HG03442 (cell line): Measurements from ENCODE around the gene CADM2.
"Not testable (repeated sequence)": the region's sequence is repeated elsewhere in the genome, so short reads cannot be mapped to it uniquely, and the experiment has no call there.

ENCODE experiments used
- ATAC-seq: cut with Tn5 transposase; IDR thresholded peaks from one replicate; pipeline ENCODE4 v1.9.1; 2021; ENCODE audit warnings: mild to moderate bottlenecking, moderate library complexity; ENCODE audit not compliant: unreplicated experiment

The CADM2 gene

GRCh38 chr3:85631070-85631469 lies 672.3 kb downstream of the CADM2 start:
- ATAC-seq, result no peak

DNA sequence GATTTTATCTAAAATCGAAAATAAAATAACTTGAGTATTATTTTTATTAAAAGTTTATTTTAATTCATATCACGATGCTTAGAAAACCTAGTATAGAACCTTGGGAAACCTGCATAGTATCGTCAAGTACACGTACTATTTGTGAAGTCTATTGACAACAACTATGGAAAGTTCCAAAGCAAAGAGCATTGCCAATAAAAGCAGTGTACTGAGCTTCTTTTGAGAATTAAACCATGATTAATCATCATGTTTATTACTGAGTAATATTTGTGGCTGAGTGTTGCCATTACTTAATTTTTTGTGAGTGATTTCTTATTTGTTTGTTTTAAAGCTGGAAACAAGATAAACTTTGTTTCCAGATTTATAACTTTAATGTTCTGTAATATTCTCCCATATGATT lies 674.1 kb downstream of the CADM2 start:
- no peak for ATAC-seq

GRCh38 chr3:85652360-85652759 lies 693.6 kb downstream of the CADM2 start:
- no peak for ATAC-seq

DNA sequence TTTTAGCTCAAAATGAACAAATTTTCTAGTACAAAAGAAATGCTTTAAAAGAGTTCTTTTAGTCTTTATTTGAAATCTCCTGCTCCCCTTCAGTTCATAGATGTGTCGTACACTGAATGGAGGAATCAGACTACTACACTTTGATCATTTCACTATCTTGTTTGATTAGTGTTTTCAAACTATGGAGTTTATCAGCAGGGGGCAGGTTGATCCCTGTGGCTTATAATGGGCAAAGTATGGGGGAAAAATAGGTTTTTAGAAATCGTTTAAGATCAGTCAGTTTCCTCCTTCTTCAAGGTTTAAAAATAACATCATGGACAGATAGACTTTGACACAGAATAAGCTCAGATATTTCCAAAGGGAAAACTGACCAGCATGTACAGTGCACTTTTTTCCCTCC lies 701.7 kb downstream of the CADM2 start:
- ATAC-seq, result no peak

DNA sequence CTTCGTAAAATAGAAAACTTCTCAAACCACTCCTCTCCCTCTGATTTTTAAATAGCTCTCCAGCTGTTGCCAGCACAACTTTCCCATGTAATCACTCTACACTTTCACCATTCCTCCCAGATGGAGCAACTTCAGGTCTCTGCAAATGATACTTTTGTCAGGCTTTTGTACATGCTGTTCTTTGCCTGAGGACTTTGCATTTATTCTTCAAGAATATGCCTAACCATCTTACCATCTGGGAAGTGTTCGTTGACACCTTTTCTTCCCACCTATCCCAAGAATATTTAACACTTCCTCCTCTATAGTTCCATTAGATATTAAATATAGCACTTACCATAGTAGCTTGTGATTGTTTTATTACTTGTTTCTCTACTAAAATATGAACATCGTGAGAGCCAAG lies 703.7 kb downstream of the CADM2 start:
- no peak for ATAC-seq

DNA sequence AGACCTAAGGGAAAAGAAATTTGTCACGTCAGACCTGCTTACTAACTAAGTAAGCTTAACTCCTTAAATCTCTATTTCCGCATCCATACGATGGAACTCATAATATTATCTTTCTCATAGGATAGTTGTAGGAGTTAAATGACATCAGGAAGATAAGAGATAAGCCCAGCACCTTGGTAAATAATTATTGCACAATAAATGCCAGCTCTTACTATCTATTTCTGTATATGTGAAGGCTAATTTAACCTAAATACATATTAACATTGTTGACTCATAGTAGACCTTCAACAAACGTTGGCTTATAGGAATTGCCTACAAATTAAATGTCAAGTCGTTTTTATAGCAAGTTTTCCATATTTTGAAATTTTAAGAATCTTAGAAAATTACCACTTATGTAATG lies 709.0 kb downstream of the CADM2 start:
- no peak for ATAC-seq

GRCh38 chr3:85670634-85671205 lies 711.9 kb downstream of the CADM2 start:
- ATAC-seq, result no peak

DNA sequence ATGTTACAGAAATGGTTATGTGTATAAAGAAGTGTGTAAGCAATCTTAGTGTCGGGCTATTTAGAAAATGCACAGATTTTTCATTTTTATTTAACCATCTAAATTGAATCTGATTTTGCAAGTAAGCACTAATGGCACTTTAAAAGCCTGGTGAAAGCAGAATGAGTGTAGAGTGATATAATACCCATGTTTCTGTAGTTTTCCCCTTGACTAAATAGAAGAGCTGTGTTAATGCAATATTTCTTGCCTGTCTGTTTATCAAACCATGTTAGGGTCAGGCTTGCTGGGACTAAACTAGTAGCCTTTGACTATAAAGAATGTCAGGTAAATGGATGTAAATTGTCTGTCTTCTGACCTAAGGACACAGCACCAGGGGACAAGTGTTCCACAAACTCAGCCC lies 714.0 kb downstream of the CADM2 start:
- no peak for ATAC-seq

DNA sequence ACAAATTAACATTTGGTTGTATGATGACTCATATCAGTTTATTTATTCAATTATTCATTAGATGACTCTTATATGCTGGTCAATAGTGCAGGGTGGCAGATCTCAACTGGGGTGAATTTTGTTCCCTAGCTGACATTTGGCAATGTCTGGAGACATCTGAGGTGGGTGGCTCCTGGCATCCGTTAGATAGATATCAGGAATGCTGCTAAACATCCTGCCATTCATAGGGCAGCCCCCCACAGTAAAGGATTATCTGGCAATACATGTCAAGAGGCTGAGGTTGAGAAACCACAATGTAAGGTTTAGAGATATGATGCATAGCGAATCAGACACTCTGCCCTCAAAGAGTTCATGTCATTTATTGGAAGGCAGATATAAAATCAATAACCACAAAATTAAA lies 719.9 kb downstream of the CADM2 start:
- ATAC-seq, result no peak

- no peak for ATAC-seq
Measured at GRCh38 chr3:85681906-85682305, 723.1 kb downstream of the CADM2 start.

DNA sequence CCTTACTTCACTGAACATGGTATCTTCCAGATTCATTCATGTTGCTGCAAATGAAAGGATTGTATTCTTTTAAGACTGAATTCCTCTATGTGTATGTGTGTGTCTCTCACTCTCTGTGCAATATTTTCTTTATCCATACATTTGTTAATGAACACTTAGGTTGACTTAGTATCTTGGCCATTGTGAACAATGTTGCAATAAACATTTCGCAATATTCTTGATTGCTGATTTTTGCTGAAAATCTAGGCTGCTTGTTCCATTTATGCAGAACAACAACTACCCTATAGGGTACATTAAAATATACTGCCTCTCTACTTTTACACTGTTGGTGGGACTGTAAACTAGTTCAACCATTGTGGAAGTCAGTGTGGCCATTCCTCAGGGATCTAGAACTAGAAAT lies 732.4 kb downstream of the CADM2 start:
- ATAC-seq, result no peak

- no peak for ATAC-seq
Measured at GRCh38 chr3:85697156-85697555, 738.4 kb downstream of the CADM2 start.

DNA sequence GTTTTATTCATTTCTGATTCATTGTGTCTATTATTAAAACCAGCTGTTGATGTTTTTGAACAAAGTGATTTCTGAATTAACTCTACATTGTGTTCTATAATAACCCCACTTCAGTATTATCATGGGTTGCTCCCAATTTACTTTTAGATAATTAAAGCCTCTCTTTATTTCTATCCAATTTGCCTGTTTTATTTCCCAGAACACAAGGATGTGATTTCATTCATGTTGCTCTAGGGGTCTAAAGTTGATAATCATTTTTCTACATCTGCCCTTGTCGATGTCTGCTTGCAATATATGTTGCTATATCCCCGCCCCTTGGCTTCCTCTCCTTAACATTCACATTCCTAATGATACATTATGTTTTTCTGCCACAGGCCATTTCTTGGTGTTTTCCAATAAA lies 747.3 kb downstream of the CADM2 start:
- no peak for ATAC-seq

DNA sequence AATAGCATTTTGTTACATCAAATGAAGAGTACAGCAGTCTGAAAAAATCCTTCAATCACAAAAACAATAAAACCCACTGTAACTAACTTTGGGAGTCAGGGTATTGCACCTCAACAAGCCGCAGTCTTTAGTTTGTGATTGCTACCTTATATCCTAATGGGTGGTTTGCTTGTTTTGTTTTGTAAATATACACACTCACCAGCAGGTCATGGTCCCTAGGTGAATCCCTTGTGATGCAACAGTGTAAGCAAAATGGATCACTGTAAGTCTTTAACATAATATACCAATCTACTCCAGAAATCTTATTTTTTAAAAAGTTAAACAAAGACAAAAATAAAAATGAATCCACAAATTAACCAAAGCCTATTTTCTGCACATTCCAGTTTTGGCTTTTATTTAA lies 749.5 kb downstream of the CADM2 start:
- not testable (repeated sequence) for ATAC-seq

- no peak for ATAC-seq
Measured at GRCh38 chr3:85709346-85709892, 750.6 kb downstream of the CADM2 start.

- ATAC-seq, result no peak
Measured at GRCh38 chr3:85710490-85710889, 751.7 kb downstream of the CADM2 start.

DNA sequence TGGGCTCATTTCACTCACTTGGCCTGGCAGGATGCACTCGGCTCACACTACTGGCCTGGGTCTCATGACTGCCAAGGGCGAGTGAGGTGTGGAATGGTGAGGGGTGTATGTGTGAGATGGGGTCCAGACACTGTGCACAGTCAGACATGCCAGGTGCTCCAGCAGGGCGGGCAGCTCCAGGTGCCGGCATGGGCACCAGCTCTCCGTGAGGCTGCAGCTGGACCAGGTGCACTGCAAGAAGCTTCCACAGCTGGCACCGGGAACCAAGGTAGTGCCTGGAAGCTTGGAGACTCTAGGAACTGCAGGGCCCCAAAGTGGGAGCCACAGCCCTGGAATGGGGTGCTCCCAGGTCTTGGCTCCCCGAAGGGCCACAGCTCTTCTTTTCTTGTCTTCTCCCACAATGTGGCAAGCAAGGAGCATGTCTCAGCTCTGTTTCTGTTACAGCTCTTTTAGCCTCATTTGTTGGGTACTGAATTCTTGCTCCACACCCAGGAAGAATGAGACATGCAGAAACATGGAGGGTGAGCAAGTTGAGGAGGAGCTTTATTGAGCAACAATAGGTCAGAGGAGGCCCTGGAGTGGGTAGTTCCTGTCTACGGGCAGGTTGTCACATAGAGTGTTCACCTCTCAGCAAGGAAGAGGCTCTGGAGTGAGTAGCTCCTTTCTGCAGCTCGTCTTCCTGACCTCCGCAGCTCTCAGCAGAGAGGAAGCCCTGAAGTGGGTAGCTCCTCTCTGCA lies 762.8 kb downstream of the CADM2 start:
- ATAC-seq, result no peak

GRCh38 chr3:85725809-85726208 lies 767.0 kb downstream of the CADM2 start:
- ATAC-seq, result no peak

GRCh38 chr3:85726241-85726640 lies 767.5 kb downstream of the CADM2 start:
- ATAC-seq, result no peak

DNA sequence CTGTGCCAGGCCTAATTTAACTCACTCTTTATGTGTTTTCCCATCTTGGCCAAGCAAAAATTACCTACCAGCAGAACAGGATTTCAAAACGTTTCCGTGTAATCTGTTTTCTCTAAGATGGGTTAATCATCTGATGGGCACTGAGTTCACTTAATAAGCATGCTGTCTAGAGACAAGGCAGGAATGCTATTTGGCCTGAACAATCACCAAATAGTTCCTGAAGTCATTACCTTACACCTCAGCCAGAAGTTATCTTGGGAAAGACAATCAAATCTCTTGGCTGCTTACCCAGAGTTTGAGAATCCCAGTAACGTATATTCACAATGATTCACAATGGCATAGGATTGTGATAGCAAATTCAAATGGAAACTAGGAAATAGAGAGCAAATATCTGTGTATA lies 779.1 kb downstream of the CADM2 start:
- ATAC-seq, result no peak

- ATAC-seq, result no peak
Measured at GRCh38 chr3:85740561-85740960, 781.8 kb downstream of the CADM2 start.

DNA sequence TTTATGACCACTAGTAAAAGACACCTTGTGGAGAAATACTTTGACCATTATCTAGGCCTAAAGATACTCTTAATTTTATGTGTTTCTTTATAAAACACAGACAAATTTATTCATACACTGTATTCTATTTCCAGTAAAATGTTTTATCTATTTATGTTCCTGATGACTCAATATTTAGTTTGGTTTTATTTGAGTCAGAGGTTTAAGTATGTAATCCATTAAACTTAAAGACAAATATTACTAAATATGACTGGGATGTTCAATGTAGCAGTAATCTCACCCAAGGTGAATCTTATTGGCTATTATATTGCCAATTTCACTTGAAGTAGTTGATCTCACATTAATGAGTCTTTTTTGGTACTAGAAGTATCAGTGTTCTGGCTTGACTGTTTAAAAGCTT lies 799.7 kb downstream of the CADM2 start:
- no peak for ATAC-seq

- ATAC-seq, result no peak
Measured at GRCh38 chr3:85760342-85760741, 801.6 kb downstream of the CADM2 start.
